KBM-7 (cell line): ENCODE data around the gene C9orf43.
"Not testable (repeated sequence)": the region's sequence is repeated elsewhere in the genome, so short reads cannot be mapped to it uniquely, and the experiment has no call there.

Experiments used
- DNase-seq: peaks from one replicate; pipeline ENCODE4 v3.0.0-alpha.2; 2015
- in situ Hi-C: fragments of 300-500 bp; cut with MboI; formaldehyde crosslinking; loops from 2 replicates; pipeline ENCODE4 v1.14.3; 2020; ENCODE audit warnings: low sequenced_read_pairs, low pct_unique_long_range_greater_than_20kb, mixed read lengths

The C9orf43 gene

GRCh38 chr9:113406873-113407511 lies 3.6 kb upstream of the C9orf43 start:
- peak; percentile 72 for DNase-seq
- in situ Hi-C loops, result not testable (repeated sequence)

DNA sequence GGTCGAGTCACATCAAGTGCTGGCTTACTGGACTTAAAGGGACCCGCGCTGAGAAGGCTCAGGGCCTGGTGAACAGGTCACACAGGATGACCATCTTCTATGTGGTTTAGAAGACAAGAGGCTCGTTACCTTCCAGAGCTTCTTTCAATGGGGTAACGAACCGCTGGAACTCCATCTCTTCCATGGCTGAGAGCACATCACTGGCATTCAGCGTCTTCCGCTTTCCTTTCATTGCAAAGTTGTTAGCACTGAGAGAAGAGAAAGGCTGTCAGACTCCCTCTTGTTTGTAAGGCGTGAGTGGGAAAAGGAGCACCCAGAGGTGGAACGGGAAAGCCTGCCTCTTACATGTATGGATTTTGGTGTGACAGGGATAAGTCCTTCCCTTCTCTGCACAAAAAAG lies 1.1 kb upstream of the C9orf43 start:
- in situ Hi-C loops, result no loop called here

DNA sequence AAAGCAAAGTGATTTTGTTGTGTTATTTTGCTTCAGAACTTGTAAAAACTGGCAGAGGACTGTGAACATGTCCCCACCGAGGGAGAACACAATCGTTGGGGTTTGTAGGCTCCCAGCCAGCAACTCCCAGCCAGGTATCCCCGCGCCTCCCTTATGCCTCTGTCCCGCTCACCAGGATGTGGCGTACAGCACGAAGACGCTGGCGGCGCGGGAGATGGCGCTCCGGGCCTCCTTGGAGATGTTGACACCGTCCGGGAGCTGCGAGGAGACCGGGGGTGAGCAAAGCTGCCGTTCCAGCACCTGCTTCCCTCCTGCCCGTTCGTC lies 702 bp upstream of the C9orf43 start:
- no peak for DNase-seq
- in situ Hi-C loops, result no loop called here

More for the DNA sequence above, 1.1 kb upstream of the C9orf43 start:
- DNase-seq, result no peak

DNA sequence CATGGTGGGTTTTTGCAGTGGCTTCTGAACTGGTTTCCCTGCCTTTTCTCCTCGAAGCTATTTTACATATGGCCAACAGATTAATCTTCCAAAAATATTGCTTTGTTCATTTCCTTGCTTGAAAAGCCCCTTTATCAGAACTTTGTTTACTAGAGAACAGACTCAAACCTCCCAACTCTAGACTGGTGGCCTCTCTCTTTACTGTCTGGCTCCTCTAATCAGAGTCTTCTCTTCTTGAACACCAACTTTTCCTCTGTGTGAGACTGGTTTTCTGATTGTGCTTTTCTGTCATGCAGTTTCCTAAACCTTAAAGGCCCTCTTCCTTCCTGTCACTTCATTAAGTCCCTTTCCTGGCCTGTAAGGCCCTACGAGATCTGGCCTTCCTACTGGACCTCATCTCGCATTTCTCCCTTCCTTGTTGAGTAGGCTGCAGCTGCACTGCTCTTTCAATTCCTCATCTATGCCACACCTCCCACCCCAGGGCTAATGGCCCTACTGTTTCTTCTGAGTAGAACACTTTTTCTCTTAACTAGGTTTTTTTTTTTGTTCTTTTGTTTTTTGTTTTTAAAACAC lies 5.7 kb downstream of the C9orf43 start:
- DNase-seq, result no peak
- in situ Hi-C loops, result no loop called here

GRCh38 chr9:113417370-113417769 lies 6.8 kb downstream of the C9orf43 start:
- in situ Hi-C loops, result no loop called here
- no peak for DNase-seq

GRCh38 chr9:113421726-113422125 lies 11.2 kb downstream of the C9orf43 start:
- no peak for DNase-seq
- in situ Hi-C loops, result no loop called here

- in situ Hi-C loops, result no loop called here
- DNase-seq, result no peak
These were observed 14.5 kb downstream of the C9orf43 start for GRCh38 chr9:113425072-113425471.

DNA sequence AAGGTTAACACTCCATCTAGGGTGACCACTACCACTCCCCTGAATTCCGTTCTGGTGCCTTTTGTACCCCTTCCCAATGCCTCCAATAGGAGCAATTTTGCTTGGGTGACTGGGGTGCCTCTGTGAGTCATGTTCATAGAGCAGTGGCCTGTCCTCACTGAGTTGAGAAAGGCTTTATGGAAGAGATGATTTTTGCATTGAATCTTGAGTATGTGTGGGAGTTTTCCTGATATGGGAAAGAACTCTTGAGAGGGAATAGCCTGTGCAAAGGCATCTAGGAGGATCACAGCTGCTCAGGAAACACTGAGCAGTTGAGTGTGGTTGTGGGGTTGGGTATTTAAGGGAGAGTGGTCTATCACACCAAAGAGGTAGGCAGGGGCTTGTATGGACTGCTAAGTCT lies 16.2 kb downstream of the C9orf43 start:
- in situ Hi-C loops, result no loop called here
- DNase-seq, result no peak

- in situ Hi-C loops, result no loop called here
- DNase-seq, result no peak
These were observed 17.1 kb downstream of the C9orf43 start for GRCh38 chr9:113427629-113428028.

- DNase-seq, result no peak
- in situ Hi-C loops, result no loop called here
These were observed 17.6 kb downstream of the C9orf43 start for GRCh38 chr9:113428062-113428615.

- in situ Hi-C loops, result no loop called here
- DNase-seq, result no peak
These were observed 20.6 kb downstream of the C9orf43 start for GRCh38 chr9:113431191-113431590.

DNA sequence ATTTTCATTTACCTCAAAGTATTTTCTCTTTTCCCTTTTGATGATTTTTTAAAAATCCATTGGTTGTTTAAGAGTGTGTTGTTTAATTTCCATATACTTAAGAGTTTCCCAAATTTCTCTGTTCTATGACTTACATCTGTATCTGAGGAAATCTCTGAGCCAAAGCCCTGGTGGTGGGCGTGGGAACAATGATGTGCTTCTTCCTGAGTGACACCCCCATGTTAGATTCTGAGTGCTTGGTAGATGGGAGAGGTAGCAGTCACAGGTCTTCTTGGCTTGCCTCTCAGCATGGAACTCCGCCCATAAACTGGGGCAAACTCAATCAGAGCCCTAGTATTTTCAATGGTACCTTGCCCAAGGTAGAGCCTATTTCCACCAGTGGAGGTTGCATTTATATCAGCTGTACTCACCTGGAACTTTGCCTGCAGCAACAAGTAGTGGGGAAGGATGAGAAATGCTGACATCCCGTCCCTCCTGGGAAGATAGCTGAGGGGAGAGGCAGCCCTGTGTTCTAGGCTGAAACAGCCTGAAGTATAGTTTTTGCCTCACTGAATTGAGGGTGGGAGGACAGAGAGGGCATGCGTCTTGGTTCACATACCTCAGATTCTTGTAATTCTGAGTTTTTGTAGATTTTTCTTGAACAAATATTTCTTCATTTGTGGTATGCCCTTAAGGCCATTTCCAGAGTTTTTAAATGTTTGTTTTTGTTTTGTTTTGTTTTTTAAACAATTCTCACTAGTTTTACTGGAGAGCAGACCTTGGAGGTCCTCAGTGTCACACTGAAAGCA lies 26.4 kb downstream of the C9orf43 start:
- no peak for DNase-seq
- in situ Hi-C loops, result no loop called here

DNA sequence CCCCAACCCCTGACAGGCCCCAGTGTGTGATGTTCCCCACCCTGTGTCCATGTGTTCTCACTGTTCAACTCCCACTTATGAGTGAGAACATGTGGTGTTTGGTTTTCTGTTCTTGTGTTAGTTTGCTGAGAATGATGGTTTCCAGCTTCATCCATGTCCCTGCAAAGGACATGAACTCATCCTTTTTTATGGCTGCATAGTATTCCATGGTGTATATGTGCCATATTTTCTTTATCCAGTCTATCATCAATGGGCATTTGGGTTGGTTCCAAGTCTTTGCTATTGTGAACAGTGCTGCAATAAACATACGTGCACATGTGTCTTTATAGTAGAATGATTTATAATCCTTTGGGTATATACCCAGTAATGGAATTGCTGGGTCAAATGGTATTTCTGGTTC lies 27.2 kb downstream of the C9orf43 start:
- in situ Hi-C loops, DNase-seq: not testable (repeated sequence)

DNA sequence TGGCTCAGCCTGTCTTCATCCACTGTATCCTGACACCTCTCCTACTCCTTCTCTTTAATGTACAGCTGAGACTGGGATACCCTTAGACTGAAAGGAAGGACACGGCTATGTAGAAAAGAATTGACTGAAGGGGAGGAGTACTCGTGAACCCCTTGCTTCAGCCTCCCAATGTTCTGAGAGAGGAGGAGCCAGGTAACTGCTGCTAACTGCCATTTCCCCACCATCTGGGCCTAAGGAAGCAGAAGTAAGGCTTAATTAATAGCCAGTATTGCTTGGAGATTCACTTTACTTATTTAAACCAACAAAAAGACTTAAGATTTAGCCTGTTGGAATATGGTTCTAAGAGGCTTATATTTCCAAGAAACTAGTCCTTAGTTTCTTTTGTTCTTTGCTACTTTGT lies 34.2 kb downstream of the C9orf43 start:
- in situ Hi-C loops, result no loop called here

GRCh38 chr9:113446323-113446740 lies 35.8 kb downstream of the C9orf43 start:
- in situ Hi-C loops, result no loop called here
- DNase-seq, result peak; percentile 58

More for the DNA sequence above, 34.2 kb downstream of the C9orf43 start:
- peak; percentile 9 for DNase-seq

- in situ Hi-C loops, result no loop called here
- no peak for DNase-seq
These were observed 38.8 kb downstream of the C9orf43 start for GRCh38 chr9:113449376-113449775.

DNA sequence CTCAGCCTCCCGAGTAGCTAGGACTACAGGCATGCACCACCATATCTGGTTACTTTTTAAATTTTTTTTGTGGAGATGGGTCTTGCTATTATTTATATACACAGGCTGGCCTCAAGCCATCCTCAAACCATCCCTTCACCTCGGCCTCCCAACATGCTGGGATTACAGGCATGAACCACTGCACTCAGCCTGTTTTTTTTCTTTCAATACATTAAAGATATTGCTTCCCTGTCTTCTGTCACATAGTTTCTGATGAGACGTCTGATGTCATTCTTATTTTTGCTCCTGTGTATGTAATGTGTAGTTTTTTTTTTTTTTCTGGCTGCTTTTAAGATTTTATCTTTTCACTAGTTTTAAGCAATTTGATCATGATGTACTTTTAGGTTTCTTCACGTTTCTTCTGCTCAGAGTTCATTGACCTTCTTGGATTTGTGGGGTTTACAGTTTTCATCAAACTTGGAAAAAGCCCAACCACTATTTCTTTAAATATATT lies 41.6 kb downstream of the C9orf43 start:
- in situ Hi-C loops, result loop anchor here (25.0 kb wide), 1 partner anchor 210 kb away; no protein-coding TSS in a partner anchor
- no peak for DNase-seq

- in situ Hi-C loops, result loop anchor here (25.0 kb wide), 1 partner anchor 207 kb away; no protein-coding TSS in a partner anchor
- DNase-seq, result no peak
These were observed 44.6 kb downstream of the C9orf43 start for GRCh38 chr9:113454914-113455761.

DNA sequence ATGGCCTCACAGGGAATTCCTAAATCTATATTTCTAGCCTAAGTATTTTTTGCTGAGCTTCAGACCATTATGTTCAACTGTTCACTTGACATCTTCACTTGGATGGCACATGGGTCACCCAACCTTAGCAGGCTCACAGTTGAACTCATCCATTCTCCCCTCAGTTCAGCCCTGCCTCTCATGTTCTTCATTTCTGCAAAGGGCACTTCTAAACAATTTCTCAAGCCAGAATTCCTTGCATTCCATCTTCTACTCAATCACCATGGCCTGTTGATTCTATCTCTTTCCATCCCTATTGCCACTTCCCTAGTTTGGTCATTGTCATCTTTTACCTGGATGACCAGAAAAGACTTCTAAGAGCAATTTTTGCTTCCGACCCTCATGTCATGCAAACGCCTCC lies 45.7 kb downstream of the C9orf43 start:
- in situ Hi-C loops, result loop anchor here (25.0 kb wide), 1 partner anchor 206 kb away; no protein-coding TSS in a partner anchor
- DNase-seq, result no peak
